A549 (cell line): ENCODE data around the gene ANKRD62.

Experiments
- CHD2 ChIP-seq: fragments of 150-350 bp; IDR thresholded peaks from 2 replicates; pipeline ENCODE4 v1.6.1; 2014; ENCODE audit warnings: low read length; ENCODE audit not compliant: partially characterized antibody
- EP300 ChIP-seq, 2 experiments: fragments of >200 bp; sonication (Bioruptor Twin); formaldehyde crosslinking; IDR thresholded peaks; 2 replicates in 1 of 2; 3 replicates in 1 of 2; pipeline ENCODE4 v1.6.1; 2016 to 2017
- FOSB ChIP-seq: fragments of 250-450 bp; sonication (Bioruptor Pico); IDR thresholded peaks from 2 replicates; pipeline ENCODE4 v1.5.0; 2020; ENCODE audit warnings: mild to moderate bottlenecking, moderate library complexity
- HDAC2 ChIP-seq: fragments of 200-600 bp; sonication (generic); IDR thresholded peaks from 2 replicates; pipeline ENCODE4 v1.6.1; 2016
- JUN ChIP-seq, 2 experiments: fragments of >200 bp; sonication (Bioruptor Twin); formaldehyde crosslinking; IDR thresholded peaks; 2 replicates in 1 of 2; 3 replicates in 1 of 2; pipeline ENCODE4 v1.6.1; 2016 to 2017
- POLR2A ChIP-seq: IDR thresholded peaks from 2 replicates; pipeline ENCODE4 v1.6.1; 2012; ENCODE audit warnings: mild to moderate bottlenecking, low read length
- RAD21 ChIP-seq, 2 experiments: fragments of >200 bp in 1 of 2; sonication (Bioruptor Twin) in 1 of 2; formaldehyde crosslinking in 1 of 2; IDR thresholded peaks in 1 of 2; conservative IDR thresholded peaks in 1 of 2; 2 replicates in 1 of 2; 3 replicates in 1 of 2; pipeline ENCODE4 v1.6.1; 2012 to 2018; ENCODE audit warnings: inconsistent platforms in 1 of 2
- REST ChIP-seq: fragments of 200-600 bp; sonication (generic); IDR thresholded peaks from 2 replicates; pipeline ENCODE4 v1.6.1; 2016; ENCODE audit warnings: antibody characterized with exemption, mild to moderate bottlenecking, moderate library complexity
- TP53 ChIP-seq: fragments of 250-450 bp; sonication (Bioruptor Pico); IDR thresholded peaks from 2 replicates; pipeline ENCODE4 v1.5.0; 2021; ENCODE audit warnings: mild to moderate bottlenecking, moderate library complexity
- TF ChIP-seq, protein P1 (sequence below): fragments of >200 bp; sonication (Bioruptor Twin); formaldehyde crosslinking; IDR thresholded peaks from 3 replicates; pipeline ENCODE4 v1.5.1; 2016

DNA sequence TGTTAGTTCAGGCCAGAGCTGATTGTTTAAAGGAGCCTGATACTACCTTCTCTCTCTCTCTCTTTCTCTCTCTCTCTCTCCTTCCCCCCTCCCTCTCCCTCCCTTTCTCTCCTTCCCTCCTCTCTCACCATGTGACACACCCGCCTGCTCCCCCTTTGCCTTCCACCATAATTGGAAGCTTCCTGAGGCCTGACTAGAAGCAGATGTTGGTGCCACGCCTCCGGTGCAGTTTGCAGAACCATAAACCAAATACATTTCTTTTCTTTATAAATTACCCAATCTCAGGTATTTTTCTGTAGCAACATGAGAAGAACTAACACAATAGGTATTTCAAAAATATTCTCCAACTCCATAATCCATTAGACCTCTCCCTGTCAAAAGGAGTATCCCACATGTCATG lies 62.4 kb downstream of the ANKRD62 start:
- TF ChIP-seq, protein P1, sequence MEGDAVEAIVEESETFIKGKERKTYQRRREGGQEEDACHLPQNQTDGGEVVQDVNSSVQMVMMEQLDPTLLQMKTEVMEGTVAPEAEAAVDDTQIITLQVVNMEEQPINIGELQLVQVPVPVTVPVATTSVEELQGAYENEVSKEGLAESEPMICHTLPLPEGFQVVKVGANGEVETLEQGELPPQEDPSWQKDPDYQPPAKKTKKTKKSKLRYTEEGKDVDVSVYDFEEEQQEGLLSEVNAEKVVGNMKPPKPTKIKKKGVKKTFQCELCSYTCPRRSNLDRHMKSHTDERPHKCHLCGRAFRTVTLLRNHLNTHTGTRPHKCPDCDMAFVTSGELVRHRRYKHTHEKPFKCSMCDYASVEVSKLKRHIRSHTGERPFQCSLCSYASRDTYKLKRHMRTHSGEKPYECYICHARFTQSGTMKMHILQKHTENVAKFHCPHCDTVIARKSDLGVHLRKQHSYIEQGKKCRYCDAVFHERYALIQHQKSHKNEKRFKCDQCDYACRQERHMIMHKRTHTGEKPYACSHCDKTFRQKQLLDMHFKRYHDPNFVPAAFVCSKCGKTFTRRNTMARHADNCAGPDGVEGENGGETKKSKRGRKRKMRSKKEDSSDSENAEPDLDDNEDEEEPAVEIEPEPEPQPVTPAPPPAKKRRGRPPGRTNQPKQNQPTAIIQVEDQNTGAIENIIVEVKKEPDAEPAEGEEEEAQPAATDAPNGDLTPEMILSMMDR = no peak
- TF ChIP-seq EP300 (IDR thresholded peaks at IDR 0.05) (no peak), CHD2 (no peak), POLR2A (no peak), JUN (IDR thresholded peaks at IDR 0.05) (no peak), RAD21 (conservative IDR thresholded peaks at IDR 0.05 in 1 of 2, IDR thresholded peaks at IDR 0.05 in 1 of 2) (no peak), REST (no peak), FOSB (CRISPR knock-in tag) (no peak), HDAC2 (no peak), TP53 (CRISPR knock-in tag) (no peak)
